ENCODE data around the gene TRAM2.

TRAM2 gene

GRCh38 chr6:52596371-52597028, 19.6 kb upstream of the TRAM2 start:
- peak in 10 of 42 donors; percentile 15 to 56 (median 28) for DNase-seq
- intact Hi-C loops (cut with DNase I) = no loop called here

GRCh38 chr6:52595796-52596130, 18.9 kb upstream of the TRAM2 start:
- intact Hi-C loops (cut with DNase I) = no loop called here
- DNase-seq = no peak

- DNase-seq = no peak
- intact Hi-C loops (cut with DNase I) = no loop called here
Measured at GRCh38 chr6:52595000-52595795, 18.3 kb upstream of the TRAM2 start.

DNA sequence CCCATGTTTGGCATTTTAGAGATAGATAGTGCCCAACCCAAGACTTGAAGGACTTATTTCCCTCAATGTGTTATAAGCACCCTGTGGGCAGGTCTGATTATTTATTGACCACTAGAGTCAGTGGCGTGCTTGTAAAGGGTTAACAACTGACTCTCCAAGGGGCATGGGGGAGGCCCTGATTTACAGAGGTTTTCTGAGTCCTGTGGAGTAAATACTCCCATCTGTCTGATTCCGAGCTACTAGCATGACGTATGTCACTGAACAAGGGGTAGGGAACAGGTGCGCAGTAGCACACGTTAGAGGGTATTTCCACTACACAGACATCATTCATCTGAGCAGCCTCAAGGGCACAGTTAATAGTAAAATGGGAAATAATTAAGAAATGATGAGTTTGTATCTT, 17.4 kb upstream of the TRAM2 start:
- intact Hi-C loops (cut with DNase I) = no loop called here
- DNase-seq = no peak

GRCh38 chr6:52591832-52592231, 15.0 kb upstream of the TRAM2 start:
- intact Hi-C loops (cut with DNase I) = no loop called here
- DNase-seq = no peak

DNA sequence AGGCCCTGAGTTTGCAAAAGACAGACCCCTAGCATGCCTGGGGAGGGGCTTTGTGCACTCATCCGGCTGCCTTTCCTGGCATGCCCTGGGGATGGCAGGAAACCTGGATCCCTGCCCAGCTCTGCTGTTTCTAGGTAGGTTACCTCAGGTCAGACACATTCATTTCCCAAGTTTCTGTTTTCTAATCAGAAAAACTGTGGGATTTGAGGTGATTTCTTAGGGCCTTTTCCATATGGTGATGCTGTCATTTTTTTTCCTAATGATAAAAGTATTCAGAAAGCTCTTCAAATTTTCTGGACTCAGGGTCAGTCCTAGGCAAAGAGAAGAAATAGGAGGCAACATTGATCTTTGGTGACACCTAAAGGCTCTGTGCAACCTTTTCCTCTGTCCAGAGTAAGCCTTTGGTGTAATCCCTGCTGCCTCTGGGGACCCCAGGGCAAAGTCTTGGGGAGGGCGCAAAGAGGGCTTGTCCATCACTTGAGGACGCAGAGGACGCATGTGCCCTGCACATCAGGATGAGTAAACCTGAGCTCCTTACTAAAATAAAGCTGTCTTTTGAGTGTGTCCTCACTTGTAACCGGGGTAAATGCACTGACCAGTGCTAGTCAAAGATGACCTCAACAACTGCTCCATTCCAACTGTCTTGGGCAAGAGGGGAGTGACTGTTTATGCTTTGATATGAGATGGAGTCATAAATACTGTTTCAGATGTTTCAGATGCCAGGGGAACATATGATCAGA, 13.5 kb upstream of the TRAM2 start:
- DNase-seq = peak in 10 of 42 donors; percentile 21 to 59 (median 24)
- intact Hi-C loops (cut with DNase I) = no loop called here

GRCh38 chr6:52588710-52589091, 11.8 kb upstream of the TRAM2 start:
- no peak for DNase-seq
- intact Hi-C loops (cut with DNase I) = no loop called here

DNA sequence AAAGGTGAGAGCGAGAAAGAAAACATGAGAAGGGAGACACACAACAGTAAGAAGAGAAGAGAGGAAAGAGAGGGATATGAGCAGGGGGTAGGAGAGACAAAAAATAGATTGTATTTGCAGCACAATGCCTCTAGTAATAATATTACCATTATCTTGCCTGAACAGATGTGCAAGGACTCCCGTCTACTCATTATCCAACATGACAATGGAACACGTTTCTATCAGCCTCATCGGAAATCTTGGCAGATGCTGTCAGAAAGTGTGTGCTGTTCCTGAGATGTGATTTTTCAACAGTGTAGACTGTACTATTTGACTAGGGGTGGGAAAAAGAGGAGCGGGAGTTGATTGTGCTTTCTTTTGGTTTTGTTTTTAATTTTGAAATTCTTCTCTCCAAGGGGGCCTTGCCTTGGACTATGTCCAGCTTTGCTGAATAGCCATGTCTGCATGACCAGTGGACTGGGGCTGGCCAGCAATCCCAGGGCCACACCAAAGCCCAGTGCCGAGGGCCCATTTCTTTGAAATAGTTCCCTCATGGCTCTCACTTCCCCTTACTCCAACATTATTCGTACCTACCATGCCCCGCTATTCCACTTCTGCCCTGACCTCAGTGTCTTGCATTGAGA, 11.3 kb upstream of the TRAM2 start:
- no peak for DNase-seq
- intact Hi-C loops (cut with DNase I) = no loop called here

- intact Hi-C loops (cut with DNase I) = no loop called here
- no peak for DNase-seq
Measured at GRCh38 chr6:52587001-52587400, 10.1 kb upstream of the TRAM2 start.

- intact Hi-C loops (cut with DNase I) = no loop called here
- no peak for DNase-seq
Measured at GRCh38 chr6:52584203-52584602, 7.3 kb upstream of the TRAM2 start.

DNA sequence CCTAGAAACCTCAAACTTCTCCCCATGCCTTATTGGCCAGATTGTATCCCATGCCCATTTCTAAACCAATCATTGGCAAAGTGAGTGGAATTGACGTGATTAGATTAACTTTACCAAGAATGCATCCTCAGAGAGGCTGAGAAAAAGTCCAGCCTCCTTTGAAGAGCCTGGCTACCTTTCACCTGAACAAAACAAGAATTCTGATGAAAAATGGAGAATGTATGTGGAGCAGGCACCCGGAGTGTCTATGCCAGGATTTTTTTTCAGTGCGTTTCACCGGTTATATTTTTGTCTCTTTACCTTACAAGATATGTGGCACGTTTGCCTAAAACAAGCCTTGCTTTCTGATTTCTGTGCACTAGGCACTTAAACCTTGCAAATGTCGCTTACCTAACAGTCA, 6.1 kb upstream of the TRAM2 start:
- DNase-seq = no peak
- intact Hi-C loops (cut with DNase I) = no loop called here

- intact Hi-C loops (cut with DNase I) = no loop called here
- no peak for DNase-seq
Measured at GRCh38 chr6:52582446-52582845, 5.6 kb upstream of the TRAM2 start.

GRCh38 chr6:52580905-52581304, 4.0 kb upstream of the TRAM2 start:
- DNase-seq = no peak
- intact Hi-C loops (cut with DNase I) = no loop called here

DNA sequence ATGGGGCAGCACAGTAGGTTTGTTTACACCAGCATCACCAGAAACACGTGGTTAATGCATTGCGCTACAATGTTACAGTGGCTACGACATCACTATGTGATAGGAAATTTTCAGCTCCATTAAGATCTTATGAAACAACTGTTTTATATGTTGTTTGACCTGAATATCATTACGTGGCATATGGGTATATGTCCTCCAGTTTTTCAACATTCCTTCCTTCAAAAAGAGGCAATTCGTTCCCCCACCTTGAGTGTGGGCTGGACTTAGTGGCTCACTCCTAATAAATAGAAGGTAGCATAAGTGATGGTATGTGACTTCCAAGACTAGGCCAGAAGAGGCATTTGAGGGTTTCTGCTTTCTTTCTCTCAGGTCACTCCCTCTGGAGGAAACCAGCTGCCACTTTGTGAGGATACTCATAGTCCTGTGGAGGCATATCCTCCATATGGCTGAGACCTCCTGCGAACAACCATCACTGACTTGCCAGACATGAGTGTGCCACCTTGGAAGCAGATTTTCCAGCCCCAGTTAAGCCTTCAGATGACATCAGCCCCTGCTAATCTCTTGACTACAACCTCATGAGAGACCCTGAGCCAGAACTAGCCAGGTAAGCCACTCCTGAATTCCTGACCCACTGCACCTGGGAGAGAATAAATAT, 2.3 kb upstream of the TRAM2 start:
- DNase-seq = no peak
- intact Hi-C loops (cut with DNase I) = loop anchor here (5.0 to 10.0 kb wide), 2 partner anchors 64 to 157 kb away; partner anchors contain the start of gene EFHC1

GRCh38 chr6:52577778-52578463, 1.1 kb upstream of the TRAM2 start:
- intact Hi-C loops (cut with DNase I) = loop anchor here (5.0 to 10.0 kb wide), 2 partner anchors 63 to 156 kb away; partner anchors contain the start of gene EFHC1
- no peak for DNase-seq

- peak in 35 of 42 donors; percentile 22 to 75 (median 44) for DNase-seq
- intact Hi-C loops (cut with DNase I) = loop anchor here (5.0 to 10.0 kb wide), 2 partner anchors 62 to 154 kb away; partner anchors contain the start of gene EFHC1
Measured at GRCh38 chr6:52576392-52577021, 353 bp downstream of the TRAM2 start.

DNA sequence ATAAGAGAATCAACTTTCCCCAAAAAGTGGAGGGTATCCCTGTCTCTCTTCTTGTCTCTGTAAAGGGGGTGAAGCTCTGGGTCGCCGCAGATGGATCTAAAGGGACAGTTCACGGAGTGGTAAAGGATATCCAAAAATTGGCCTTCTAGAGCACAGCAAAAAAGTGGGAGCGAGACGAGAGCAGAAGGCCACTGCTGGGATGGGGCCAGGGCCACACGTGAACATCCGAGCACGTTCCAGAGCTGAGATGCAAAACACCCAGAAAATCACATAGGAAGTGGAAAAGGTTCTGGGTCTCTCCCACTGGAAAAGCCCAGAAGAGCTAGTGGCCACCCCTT, 837 bp downstream of the TRAM2 start:
- no peak for DNase-seq
- intact Hi-C loops (cut with DNase I) = loop anchor here (5.0 to 10.0 kb wide), 2 partner anchors 61 to 154 kb away; partner anchors contain the start of gene EFHC1

DNA sequence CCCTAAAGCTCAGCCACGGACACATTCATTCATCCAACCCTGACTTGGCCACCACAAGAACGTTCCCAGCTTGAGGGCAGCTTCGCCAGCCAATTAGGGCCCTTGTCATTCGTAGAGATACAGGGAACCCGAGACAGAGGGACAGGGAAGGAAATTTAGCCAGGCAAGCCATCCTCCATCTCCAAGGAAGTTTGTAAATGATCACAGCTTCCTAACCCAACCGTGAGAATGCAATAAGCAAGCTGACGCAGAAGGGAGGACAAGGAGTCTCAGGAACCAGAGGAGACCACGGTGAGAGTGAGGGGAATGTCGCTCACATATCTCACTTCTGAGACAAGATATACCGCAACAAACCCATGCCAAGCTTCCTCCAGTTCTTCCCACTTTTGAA, 1.4 kb downstream of the TRAM2 start:
- DNase-seq = no peak
- intact Hi-C loops (cut with DNase I) = loop anchor here (5.0 to 10.0 kb wide), 2 partner anchors 61 to 153 kb away; partner anchors contain the start of gene EFHC1
